OCI-LY1 (cell line): ENCODE measurements around the gene CNNM1.

ENCODE experiments used
- H2AFZ ChIP-seq: fragments of 200-600 bp; sonication (generic), shearing (Covaris generic); 2 replicates; pipeline ENCODE4 v1.6.0; 2014; ENCODE audit warnings: antibody characterized with exemption, mild to moderate bottlenecking, low read length
- H3F3A ChIP-seq: fragments of 200-600 bp; sonication (generic), shearing (Covaris generic); 2 replicates; pipeline ENCODE4 v1.6.0; 2014; ENCODE audit warnings: mild to moderate bottlenecking, antibody characterized with exemption, low read length, moderate library complexity; ENCODE audit not compliant: insufficient read depth
- H3K27ac ChIP-seq: fragments of 200-600 bp; sonication (generic); 2 replicates; pipeline ENCODE4 v1.5.1; 2014; ENCODE audit warnings: low read length, mixed run types, mild to moderate bottlenecking, low read depth; ENCODE audit not compliant: poor library complexity, severe bottlenecking
- H3K27me3 ChIP-seq: fragments of 200-600 bp; sonication (generic); 2 replicates; pipeline ENCODE4 v1.6.0; 2014; ENCODE audit warnings: antibody characterized with exemption, mild to moderate bottlenecking, low read length, moderate library complexity; ENCODE audit not compliant: insufficient read depth
- H3K36me3 ChIP-seq: fragments of 200-600 bp; sonication (generic); 2 replicates; pipeline ENCODE4 v1.6.1; 2014; ENCODE audit warnings: mild to moderate bottlenecking, antibody characterized with exemption, low read length, moderate library complexity, mixed read lengths; ENCODE audit not compliant: insufficient read depth
- H3K4me1 ChIP-seq: fragments of 200-600 bp; sonication (generic); 2 replicates; pipeline ENCODE4 v1.5.1; 2014; ENCODE audit warnings: mild to moderate bottlenecking, low read length, moderate library complexity; ENCODE audit not compliant: insufficient read depth, severe bottlenecking
- H3K4me2 ChIP-seq: fragments of 200-600 bp; sonication (generic), shearing (Covaris generic); 2 replicates; pipeline ENCODE4 v1.6.1; 2014; ENCODE audit warnings: low read length
- H3K4me3 ChIP-seq: fragments of 200-600 bp; sonication (generic); 2 replicates; pipeline ENCODE4 v1.5.1; 2014; ENCODE audit warnings: low read length, low read depth, mild to moderate bottlenecking, mixed read lengths; ENCODE audit not compliant: poor library complexity, severe bottlenecking
- H3K79me2 ChIP-seq: fragments of 200-600 bp; shearing (Covaris generic); 2 replicates; pipeline ENCODE4 v1.6.1; 2016; ENCODE audit warnings: mixed run types, low read length, mixed read lengths; ENCODE audit not compliant: insufficient read depth
- H3K9ac ChIP-seq: fragments of 200-600 bp; sonication (generic), shearing (Covaris generic); 2 replicates; pipeline ENCODE4 v1.6.1; 2014; ENCODE audit warnings: mild to moderate bottlenecking, low read length, mixed read lengths
- H3K9me2 ChIP-seq: fragments of 200-600 bp; sonication (generic), shearing (Covaris generic); 2 replicates; pipeline ENCODE4 v1.6.1; 2014; ENCODE audit warnings: low read depth, mild to moderate bottlenecking, low read length, mixed read lengths
- H3K9me3 ChIP-seq: fragments of 200-600 bp; shearing (Covaris generic); 2 replicates; pipeline ENCODE4 v1.6.1; 2014; ENCODE audit warnings: low read length, mixed read lengths
- H4K20me1 ChIP-seq: fragments of 200-600 bp; sonication (generic), shearing (Covaris generic); 2 replicates; pipeline ENCODE4 v1.6.0; 2016; ENCODE audit warnings: mild to moderate bottlenecking, low read length; ENCODE audit not compliant: insufficient read depth
- CTCF ChIP-seq: fragments of 200-600 bp; sonication (generic), shearing (Covaris generic); IDR thresholded peaks from 2 replicates; pipeline ENCODE4 v1.5.1; 2017; ENCODE audit warnings: mild to moderate bottlenecking, antibody characterized with exemption, low read length, moderate library complexity, mixed read lengths
- EZH2 ChIP-seq: fragments of 200-600 bp; sonication (generic), shearing (Covaris generic); IDR thresholded peaks from 2 replicates; pipeline ENCODE4 v1.8.0; 2017; ENCODE audit warnings: borderline replicate concordance, mixed run types, mild to moderate bottlenecking, antibody characterized with exemption, low read length, moderate library complexity, mixed read lengths

Gene CNNM1

GRCh38 chr10:99339563-99340047 is 10.4 kb downstream of the CNNM1 start:
- no peak overlapping the region for H3K4me2 ChIP-seq
- no peaks in the 10 kb centered on the region for H3K9me3 ChIP-seq
- H3K9ac ChIP-seq, result no peak overlapping the region
- H3K9me2 ChIP-seq, result no peaks in the 10 kb centered on the region
- H3F3A ChIP-seq, result no peaks in the 10 kb centered on the region
- H2AFZ ChIP-seq, result no peak overlapping the region
- TF ChIP-seq EZH2, result no peak
- no peak for TF ChIP-seq CTCF
- H3K4me3 ChIP-seq, result no peak overlapping the region
- no peaks in the 10 kb centered on the region for H3K79me2 ChIP-seq
- no peaks in the 10 kb centered on the region for H3K27me3 ChIP-seq
- H3K4me1 ChIP-seq, result no peaks in the 10 kb centered on the region
- no peaks in the 10 kb centered on the region for H4K20me1 ChIP-seq
- no peak overlapping the region for H3K27ac ChIP-seq
- H3K36me3 ChIP-seq, result no peaks in the 10 kb centered on the region

- no peaks in the 10 kb centered on the region for H3F3A ChIP-seq
- H3K36me3 ChIP-seq, result no peaks in the 10 kb centered on the region
- no peak overlapping the region for H3K9ac ChIP-seq
- H3K27me3 ChIP-seq, result no peaks in the 10 kb centered on the region
- H4K20me1 ChIP-seq, result no peaks in the 10 kb centered on the region
- no peak overlapping the region for H2AFZ ChIP-seq
- H3K27ac ChIP-seq, result no peak overlapping the region
- H3K4me1 ChIP-seq, result no peaks in the 10 kb centered on the region
- no peaks in the 10 kb centered on the region for H3K79me2 ChIP-seq
- H3K9me3 ChIP-seq, result no peaks in the 10 kb centered on the region
- H3K4me3 ChIP-seq, result no peak overlapping the region
- TF ChIP-seq EZH2 (no peak), CTCF (no peak)
- no peak overlapping the region for H3K4me2 ChIP-seq
- H3K9me2 ChIP-seq, result no peaks in the 10 kb centered on the region
Observed at GRCh38 chr10:99340650-99341049, 11.5 kb downstream of the CNNM1 start.

GRCh38 chr10:99341248-99341647 is 12.1 kb downstream of the CNNM1 start:
- Histone ChIP-seq H3K4me1 (no peaks in the 10 kb centered on the region), H2AFZ (no peak overlapping the region)

More at GRCh38 chr10:99341248-99341647, 12.1 kb downstream of the CNNM1 start:
- H3K9ac ChIP-seq, result no peak overlapping the region
- H3K9me3 ChIP-seq, result no peaks in the 10 kb centered on the region
- no peaks in the 10 kb centered on the region for H3K27me3 ChIP-seq
- H3K27ac ChIP-seq, result no peak overlapping the region
- H4K20me1 ChIP-seq, result no peaks in the 10 kb centered on the region
- H3K9me2 ChIP-seq, result no peaks in the 10 kb centered on the region
- no peak for TF ChIP-seq EZH2
- TF ChIP-seq CTCF, result no peak
- no peaks in the 10 kb centered on the region for H3K36me3 ChIP-seq
- H3F3A ChIP-seq, result no peaks in the 10 kb centered on the region
- H3K79me2 ChIP-seq, result no peaks in the 10 kb centered on the region
- no peak overlapping the region for H3K4me3 ChIP-seq
- H3K4me2 ChIP-seq, result no peak overlapping the region
